ENCODE results near the gene CUX1.
"Not testable (repeated sequence)": the region's sequence is repeated elsewhere in the genome, so short reads cannot be mapped to it uniquely, and the experiment has no call there.

Gene CUX1

DNA sequence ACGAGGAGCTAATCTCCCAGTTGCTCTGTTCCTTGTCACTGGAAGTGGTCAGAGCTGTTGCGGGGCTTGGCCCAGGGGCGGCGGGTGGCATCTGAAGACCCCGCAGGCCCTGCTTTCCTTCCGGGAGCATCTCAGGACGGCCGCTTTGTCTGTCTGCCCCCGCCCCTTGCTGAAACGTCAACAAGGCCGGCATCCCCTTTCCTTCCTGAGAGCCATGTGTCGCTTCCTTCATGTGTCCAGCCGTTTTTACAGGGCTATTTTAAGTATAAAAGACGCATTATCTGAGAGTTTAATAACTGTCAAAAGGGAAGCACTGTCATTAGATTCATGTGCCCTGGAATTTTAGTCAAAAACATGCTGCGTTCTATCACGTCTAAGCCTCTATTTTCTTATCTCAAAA lies 110.4 kb downstream of the CUX1 start:
- peak; percentile 26 to 33 for DNase-seq (ENCODE audit: low read depth in 2 of 2)
- no peak overlapping the region for H3K4me3 ChIP-seq (replicated peaks in 1 of 2; ENCODE audit: low read depth in 2 of 2, low read length in 2 of 2)
- no peak for TF ChIP-seq CTCF (IDR thresholded peaks at IDR 0.05; ENCODE audit: low read depth, low read length)

DNA sequence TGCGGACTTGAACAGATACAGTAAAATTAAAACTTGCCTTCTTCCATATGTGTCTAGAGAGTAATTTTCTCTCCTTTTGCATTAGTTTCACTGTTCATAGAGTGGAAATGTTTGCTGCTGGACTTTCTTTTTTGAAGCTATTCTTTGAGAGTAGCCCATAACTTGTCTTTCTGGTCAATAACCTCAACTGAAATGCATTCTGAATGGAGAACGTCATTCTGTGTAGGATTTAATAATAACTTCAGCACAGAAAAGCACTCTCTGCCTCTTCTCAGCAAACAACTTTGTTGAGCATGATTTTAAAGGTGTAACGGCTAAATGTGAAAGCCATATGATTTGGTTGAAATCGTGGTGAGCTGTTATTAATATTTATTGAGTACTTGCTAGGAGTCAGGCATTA lies 111.8 kb downstream of the CUX1 start:
- no peak for TF ChIP-seq CTCF (IDR thresholded peaks at IDR 0.05; ENCODE audit: low read depth, low read length)
- no peak overlapping the region for H3K4me3 ChIP-seq (replicated peaks in 1 of 2; ENCODE audit: low read depth in 2 of 2, low read length in 2 of 2)
- no peak for DNase-seq (ENCODE audit: low read depth in 2 of 2)

GRCh38 chr7:101929911-101930310 lies 112.5 kb downstream of the CUX1 start:
- H3K4me3 ChIP-seq (replicated peaks in 1 of 2; ENCODE audit: low read depth in 2 of 2, low read length in 2 of 2), result not testable (repeated sequence)

GRCh38 chr7:101932083-101932482 lies 114.7 kb downstream of the CUX1 start:
- TF ChIP-seq CTCF (IDR thresholded peaks at IDR 0.05; ENCODE audit: low read depth, low read length), result no peak
- H3K4me3 ChIP-seq (replicated peaks in 1 of 2; ENCODE audit: low read depth in 2 of 2, low read length in 2 of 2), result no peak overlapping the region
- DNase-seq (ENCODE audit: low read depth in 2 of 2), result no peak

More at GRCh38 chr7:101929911-101930310, 112.5 kb downstream of the CUX1 start:
- peak in 1 of 2 donors; percentile 33 for DNase-seq (ENCODE audit: low read depth in 2 of 2)

GRCh38 chr7:101933028-101933427 lies 115.6 kb downstream of the CUX1 start:
- no peak for TF ChIP-seq CTCF (IDR thresholded peaks at IDR 0.05; ENCODE audit: low read depth, low read length)
- no peak for DNase-seq (ENCODE audit: low read depth in 2 of 2)
- no peak overlapping the region for H3K4me3 ChIP-seq (replicated peaks in 1 of 2; ENCODE audit: low read depth in 2 of 2, low read length in 2 of 2)

- DNase-seq (ENCODE audit: low read depth in 2 of 2), result no peak
- H3K4me3 ChIP-seq (replicated peaks in 1 of 2; ENCODE audit: low read depth in 2 of 2, low read length in 2 of 2), result no peak overlapping the region
- TF ChIP-seq CTCF (IDR thresholded peaks at IDR 0.05; ENCODE audit: low read depth, low read length), result no peak
Measured at GRCh38 chr7:101933688-101934121, 116.3 kb downstream of the CUX1 start.

- no peak overlapping the region for H3K4me3 ChIP-seq (replicated peaks in 1 of 2; ENCODE audit: low read depth in 2 of 2, low read length in 2 of 2)
- DNase-seq (ENCODE audit: low read depth in 2 of 2), result no peak
- TF ChIP-seq CTCF (IDR thresholded peaks at IDR 0.05; ENCODE audit: low read depth, low read length), result no peak
Measured at GRCh38 chr7:101934618-101935017, 117.2 kb downstream of the CUX1 start.

Measured in cardiac fibroblast (primary cell).